Right lobe of liver (tissue), 6 donors: Measurements from ENCODE around the gene LARP4B. TPM values are rescaled to one million over a fixed set of nuclear protein-coding genes. Genes with fewer than 3 reads are reported as not detected.

Experiments
- ATAC-seq, 4 donors: fragments of 200-7000 bp; cut with Tn5 transposase; one replicate each; pipeline ENCODE4 v1.9.1; 2020; ENCODE audit warnings: mild to moderate bottlenecking in 4 of 4, moderate library complexity in 4 of 4
- DNase-seq, 3 donors: peaks; one replicate each; pipeline ENCODE4 v3.0.0-alpha.2; 2020
- H3K27ac ChIP-seq, 3 donors: fragments of 200-600 bp; one replicate each; pipeline ENCODE4 v1.8.0; 2022
- H3K27me3 ChIP-seq, 2 donors: fragments of 200-600 bp; one replicate each; pipeline ENCODE4 v1.8.0; 2022
- H3K36me3 ChIP-seq, 4 donors: fragments of 200-600 bp; sonication (generic) in 1 of 4; one replicate each; pipeline versions ENCODE4 v1.5.1 to v1.8.0; 2017 to 2022; ENCODE audit warnings: control low read depth in 1 of 4
- H3K4me1 ChIP-seq, 4 donors: fragments of 200-600 bp; sonication (generic) in 1 of 4; one replicate each; pipeline versions ENCODE4 v1.5.1 to v1.8.0; 2017 to 2022; ENCODE audit warnings: control low read depth in 1 of 4
- H3K4me3 ChIP-seq, 3 donors: fragments of 200-600 bp; one replicate each; pipeline ENCODE4 v1.8.0; 2022
- H3K9me3 ChIP-seq, 4 donors: fragments of 200-600 bp; sonication (generic) in 1 of 4; one replicate each; pipeline versions ENCODE4 v1.5.1 to v1.8.0; 2017 to 2022; ENCODE audit warnings: control low read depth in 1 of 4
- POLR2A ChIP-seq: fragments of 450-650 bp; IDR thresholded peaks from one replicate; pipeline ENCODE4 v1.6.1; 2017; ENCODE audit warnings: antibody characterized with exemption, mild to moderate bottlenecking
- WGBS: methylation state at CpG from one replicate; pipeline ENCODE4 v1.1.6; 2018; ENCODE audit warnings: low coverage, low lambda C conversion rate; ENCODE audit not compliant: insufficient coverage; ENCODE audit errors: missing lambda C conversion rate; 5-methylcytosine and 5-hydroxymethylcytosine counted together
- intact Hi-C, 2 donors: fragments of 100-400 bp; cut with DNase I; formaldehyde crosslinking; loops; one replicate each; pipeline versions ENCODE4 v1.11.2 to v1.14.1; 2022
- total RNA-seq, 6 experiments: library from RNA; depleted of rRNA in 2 of 6; stranded (reverse); fragments of >200 nt in 2 of 6; fragmentation: NEBNext Ultra II Directional in 3 of 6; extraction: Animal tissue kit (Norgen Biotek cat#: 25700) in 3 of 6; gene quantifications; one replicate each; pipeline versions ENCODE4 v1.1.0 to v1.2.4, GENCODE V29; 2016 to 2023
- TF ChIP-seq, protein P1 (sequence below), 4 donors: fragments of 200-600 bp in 3 of 4; fragments of 450-650 bp in 1 of 4; IDR thresholded peaks; one replicate each; pipeline versions ENCODE4 v1.5.1 to v1.8.0; 2016 to 2022; ENCODE audit warnings: antibody characterized with exemption in 4 of 4, mild to moderate bottlenecking in 2 of 4
- donor health status: DM: no; HTN: yes; CAD: no.
- donor health status: DM: no; HTN: no; CAD: no.
- donor health status: DM: no; HTN: no; CAD: no.
- donor health status: DM: no; HTN: yes; CAD: no.
- donor health status: DM: no; HTN: yes; CAD: no.

Gene LARP4B
- total RNA-seq, 6 experiments from 2014 or later, result 22.4 to 35.9 (median 31.7) TPM

DNA sequence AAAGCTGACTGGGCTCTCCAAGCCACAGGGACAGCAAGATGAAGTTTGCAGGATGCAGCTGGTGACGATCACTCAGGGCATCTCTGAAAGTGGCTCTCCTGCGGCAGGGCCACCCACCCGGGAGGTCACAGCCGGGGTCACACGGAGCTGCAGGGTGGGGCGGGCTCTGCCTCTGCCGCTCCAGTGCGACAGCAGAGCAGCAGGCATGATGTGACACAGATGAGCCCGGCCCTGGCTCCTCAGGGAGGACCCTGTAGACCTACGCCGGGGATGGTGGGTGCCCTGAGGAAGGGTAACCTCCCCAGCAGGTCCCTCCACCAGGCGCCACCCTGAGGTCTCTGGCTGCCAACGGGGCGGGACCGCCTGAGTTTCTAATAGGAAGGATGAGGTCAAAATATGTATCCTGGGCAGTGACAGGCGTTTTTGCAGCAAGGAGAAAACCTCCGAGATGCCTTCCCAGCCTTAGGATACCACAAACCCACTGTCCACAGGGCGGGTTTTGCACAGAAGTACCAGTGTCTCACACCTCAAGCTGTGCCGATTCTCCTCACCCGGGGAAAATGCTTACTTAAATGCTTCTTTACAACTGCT, 127.2 kb downstream of the LARP4B start:
- no peak overlapping the region for H3K4me3 ChIP-seq
- WGBS, result 67% methylated on average over 3 of the region's 20 CpGs
- no peak overlapping the region for H3K27ac ChIP-seq
- peaks cover 0 to 21% (median 6%) of the 10 kb centered on the region in 4 donors for H3K36me3 ChIP-seq
- TF ChIP-seq, protein P1, sequence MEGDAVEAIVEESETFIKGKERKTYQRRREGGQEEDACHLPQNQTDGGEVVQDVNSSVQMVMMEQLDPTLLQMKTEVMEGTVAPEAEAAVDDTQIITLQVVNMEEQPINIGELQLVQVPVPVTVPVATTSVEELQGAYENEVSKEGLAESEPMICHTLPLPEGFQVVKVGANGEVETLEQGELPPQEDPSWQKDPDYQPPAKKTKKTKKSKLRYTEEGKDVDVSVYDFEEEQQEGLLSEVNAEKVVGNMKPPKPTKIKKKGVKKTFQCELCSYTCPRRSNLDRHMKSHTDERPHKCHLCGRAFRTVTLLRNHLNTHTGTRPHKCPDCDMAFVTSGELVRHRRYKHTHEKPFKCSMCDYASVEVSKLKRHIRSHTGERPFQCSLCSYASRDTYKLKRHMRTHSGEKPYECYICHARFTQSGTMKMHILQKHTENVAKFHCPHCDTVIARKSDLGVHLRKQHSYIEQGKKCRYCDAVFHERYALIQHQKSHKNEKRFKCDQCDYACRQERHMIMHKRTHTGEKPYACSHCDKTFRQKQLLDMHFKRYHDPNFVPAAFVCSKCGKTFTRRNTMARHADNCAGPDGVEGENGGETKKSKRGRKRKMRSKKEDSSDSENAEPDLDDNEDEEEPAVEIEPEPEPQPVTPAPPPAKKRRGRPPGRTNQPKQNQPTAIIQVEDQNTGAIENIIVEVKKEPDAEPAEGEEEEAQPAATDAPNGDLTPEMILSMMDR (IDR thresholded peaks at IDR 0.05), result no peak
- TF ChIP-seq POLR2A, result no peak
- H3K4me1 ChIP-seq, result no peaks in the 10 kb centered on the region
- intact Hi-C loops, result no loop called here
- no peaks in the 10 kb centered on the region for H3K9me3 ChIP-seq
- no peaks in the 10 kb centered on the region for H3K27me3 ChIP-seq
- DNase-seq, result peak in 1 of 3 donors; percentile 42
- ATAC-seq, result peak in 3 of 4 donors; percentile 7 to 33 (median 11)

DNA sequence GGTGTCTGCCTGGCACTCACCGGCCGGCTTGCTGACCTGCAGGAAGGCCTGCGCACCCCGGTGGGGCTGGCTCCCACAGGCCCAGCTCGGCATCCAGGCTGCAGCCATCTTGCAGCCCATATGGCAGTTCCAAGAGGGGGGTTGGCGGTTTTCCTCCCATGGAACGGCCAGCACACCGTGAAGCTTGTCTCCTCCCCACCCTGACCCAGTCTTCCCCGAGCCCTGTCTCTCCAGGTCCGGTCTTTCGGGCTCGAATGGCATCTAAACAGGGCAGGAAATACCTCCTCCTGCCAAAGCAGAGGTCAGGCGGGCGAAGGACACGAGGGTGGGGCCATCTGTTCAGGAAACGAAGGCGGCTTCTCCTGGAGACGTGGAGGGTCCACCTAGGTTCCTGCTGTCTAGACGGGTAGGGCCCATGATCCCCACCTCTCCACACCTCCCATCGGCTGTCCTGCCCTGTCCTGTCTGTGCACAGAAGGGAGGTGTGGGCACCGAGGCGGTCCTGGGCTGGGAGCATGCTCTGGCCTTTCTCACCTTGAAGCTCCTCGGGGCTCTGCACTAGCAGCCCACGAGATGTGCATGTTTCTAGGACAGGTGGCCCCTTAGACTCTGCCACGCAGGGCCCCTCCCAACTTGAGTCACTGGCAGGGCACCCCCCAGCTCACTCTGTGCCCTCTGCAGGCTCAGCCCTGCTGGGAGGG, 128.3 kb downstream of the LARP4B start:
- H3K4me3 ChIP-seq, result no peak overlapping the region
- no peaks in the 10 kb centered on the region for H3K9me3 ChIP-seq
- WGBS, result 74% methylated on average over 9 of the region's 25 CpGs
- ATAC-seq, result peak in 2 of 4 donors; percentile 14 to 28
- intact Hi-C loops, result no loop called here
- no peaks in the 10 kb centered on the region for H3K4me1 ChIP-seq
- peak in 1 of 3 donors; percentile 34 for DNase-seq
- peaks cover 0 to 12% (median 4%) of the 10 kb centered on the region in 4 donors for H3K36me3 ChIP-seq
- no peak overlapping the region for H3K27ac ChIP-seq
- TF ChIP-seq, protein P1 (IDR thresholded peaks at IDR 0.05), result no peak
- TF ChIP-seq POLR2A, result no peak
- no peaks in the 10 kb centered on the region for H3K27me3 ChIP-seq

- Histone ChIP-seq H3K4me1 (no peaks in the 10 kb centered on the region), H3K27me3 (no peaks in the 10 kb centered on the region), H3K36me3 (peaks cover 0 to 5% (median 2%) of the 10 kb centered on the region in 4 donors), H3K4me3 (no peak overlapping the region), H3K9me3 (no peaks in the 10 kb centered on the region), H3K27ac (no peak overlapping the region)
- WGBS, result 100% methylated on average over 1 of the region's 9 CpGs
- no peak for ATAC-seq
- TF ChIP-seq, protein P1 (IDR thresholded peaks at IDR 0.05), result no peak
- no peak for TF ChIP-seq POLR2A
- peak in 1 of 3 donors; percentile 27 for DNase-seq
- intact Hi-C loops, result no loop called here
These were observed 129.0 kb downstream of the LARP4B start for GRCh38 chr10:802506-802905.

DNA sequence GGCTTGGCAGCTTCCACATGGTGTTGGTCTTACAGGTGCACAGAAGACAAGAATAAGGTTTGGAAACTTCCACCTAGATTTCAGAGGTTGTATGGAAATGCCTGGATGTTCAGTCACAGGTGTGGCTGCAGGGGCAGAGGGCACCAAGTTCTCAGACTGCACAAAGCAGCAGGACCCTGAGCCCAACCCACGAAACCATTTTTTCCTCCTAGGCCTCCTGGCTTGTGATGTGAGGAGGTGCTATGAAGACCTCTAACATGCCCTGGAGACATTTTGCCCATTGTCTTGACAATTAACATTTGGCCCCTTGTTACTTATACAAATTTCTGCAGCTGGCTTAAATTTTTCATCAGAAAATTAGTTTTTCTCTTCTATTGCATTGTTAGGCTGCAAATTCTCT, 134.3 kb downstream of the LARP4B start:
- Histone ChIP-seq H3K27me3 (no peaks in the 10 kb centered on the region), H3K36me3 (no peaks in the 10 kb centered on the region), H3K4me3 (no peak overlapping the region), H3K9me3 (no peaks in the 10 kb centered on the region), H3K4me1 (no peaks in the 10 kb centered on the region), H3K27ac (no peak overlapping the region)
- TF ChIP-seq POLR2A, result no peak
- TF ChIP-seq, protein P1 (IDR thresholded peaks at IDR 0.05), result no peak
- WGBS, result no CpG with 5 or more reads among the region's 1 CpG
- no peak for ATAC-seq
- peak in 1 of 3 donors; percentile 4 for DNase-seq
- intact Hi-C loops, result no loop called here
